ENCODE results near the gene NOA1. TPM values are rescaled to one million over a fixed set of nuclear protein-coding genes. Genes with fewer than 3 reads are reported as not detected.

NOA1 gene
- total RNA-seq, 2 experiments from 2014 or later, result 32.1 to 32.4 TPM

DNA sequence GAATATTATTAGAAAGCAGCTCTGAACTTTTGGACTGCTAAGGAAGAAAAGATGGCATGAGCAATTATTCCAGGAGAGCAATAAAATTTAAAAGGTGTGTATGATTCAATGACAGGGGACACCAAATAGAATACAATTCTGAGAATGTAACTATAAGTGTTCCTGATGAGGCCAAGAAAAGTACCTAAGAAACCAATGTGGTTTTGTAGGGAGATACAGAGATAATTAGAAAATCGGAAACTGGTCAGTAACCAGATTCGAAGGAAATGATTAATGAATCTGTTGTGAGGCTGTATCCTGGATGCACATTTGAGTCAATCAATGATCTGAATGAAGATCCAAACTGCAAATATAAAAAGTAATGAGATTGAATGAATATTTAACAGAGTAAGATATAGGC, 6.0 kb downstream of the NOA1 start:
- Mint-ChIP-seq H3K27ac (peak overlapping the region; percentile 73), H3K9me3 (peaks cover 19% of the 10 kb centered on the region), H3K27me3 (no peaks in the 10 kb centered on the region), H3K4me3 (no peak overlapping the region), H3K36me3 (ENCODE audit: low read depth) (peaks cover 69% of the 10 kb centered on the region), H3K4me1 (ENCODE audit: low read depth) (peaks cover 41% of the 10 kb centered on the region)
- DNase-seq (no peak), ATAC-seq (no peak)
- CTCF ChIA-PET, result no interaction called here
- intact Hi-C loops (cut with micrococcal nuclease), result no loop called here
- POLR2A ChIA-PET, result no interaction called here
- TF ChIP-seq CTCF (IDR thresholded peaks at IDR 0.05), result no peak

DNA sequence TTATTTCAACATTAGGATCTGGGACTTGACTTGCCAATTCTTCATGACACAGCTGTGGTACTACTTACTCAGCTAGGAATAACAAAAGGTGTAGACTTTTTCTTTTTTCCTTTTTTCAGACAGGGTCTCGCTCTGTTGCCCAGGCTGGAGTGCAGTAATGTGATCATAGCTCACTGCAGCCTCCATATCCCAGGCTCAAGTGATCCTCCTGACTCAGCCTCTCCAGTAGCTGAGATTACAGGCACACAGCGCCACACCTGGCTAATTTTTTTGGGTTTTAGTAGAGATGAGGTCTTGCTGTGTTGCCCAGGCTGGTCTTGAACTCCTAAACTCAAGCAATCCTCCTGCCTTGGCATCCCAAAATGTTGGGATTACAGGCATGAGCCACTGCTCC, 16.3 kb downstream of the NOA1 start:
- no peaks in the 10 kb centered on the region for H3K9me3 Mint-ChIP-seq
- no peaks in the 10 kb centered on the region for H3K4me1 Mint-ChIP-seq (ENCODE audit: low read depth)
- intact Hi-C loops (cut with micrococcal nuclease), result no loop called here
- DNase-seq (no peak), ATAC-seq (no peak)
- no peaks in the 10 kb centered on the region for H3K27me3 Mint-ChIP-seq
- CTCF ChIA-PET, result interaction anchor here (0.8 to 1.4 kb wide), 6 partner anchors 13 to 55 kb away, joined by 3 to 5 read pairs (median 4); partner anchors contain the start of gene NOA1
- peaks cover 29% of the 10 kb centered on the region for H3K36me3 Mint-ChIP-seq (ENCODE audit: low read depth)
- POLR2A ChIA-PET, result interaction anchor here (0.8 kb wide), 1 partner anchor 11 kb away, joined by 3 read pairs; no protein-coding TSS in a partner anchor
- no peak for TF ChIP-seq CTCF (IDR thresholded peaks at IDR 0.05)
- no peak overlapping the region for H3K4me3 Mint-ChIP-seq
- H3K27ac Mint-ChIP-seq, result peak overlapping the region; percentile 50

DNA sequence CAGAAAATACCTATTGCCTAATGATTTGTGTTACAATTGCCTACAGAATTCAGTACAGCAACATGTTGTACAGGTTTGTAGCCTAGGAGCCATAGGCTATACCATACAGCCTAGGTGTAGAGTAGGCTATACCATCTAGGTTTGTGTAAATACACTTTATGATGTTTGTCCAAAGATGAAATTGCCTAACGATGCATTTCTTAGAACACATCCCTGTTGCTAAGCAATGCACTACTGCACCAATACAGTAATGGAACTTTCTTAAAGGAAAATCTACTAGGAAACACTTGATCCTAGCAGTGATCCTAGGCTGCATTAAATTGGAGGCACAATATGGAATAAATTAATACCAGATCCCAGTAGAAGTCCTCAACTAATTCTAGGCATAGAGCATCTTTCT, 18.3 kb downstream of the NOA1 start:
- CTCF ChIA-PET, result no interaction called here
- no peak overlapping the region for H3K27ac Mint-ChIP-seq
- DNase-seq, result no peak
- H3K36me3 Mint-ChIP-seq (ENCODE audit: low read depth), result peaks cover 16% of the 10 kb centered on the region
- intact Hi-C loops (cut with micrococcal nuclease), result no loop called here
- ATAC-seq, result no peak
- H3K27me3 Mint-ChIP-seq, result no peaks in the 10 kb centered on the region
- H3K4me1 Mint-ChIP-seq (ENCODE audit: low read depth), result no peaks in the 10 kb centered on the region
- no peak overlapping the region for H3K4me3 Mint-ChIP-seq
- POLR2A ChIA-PET, result no interaction called here
- no peak for TF ChIP-seq CTCF (IDR thresholded peaks at IDR 0.05)
- no peaks in the 10 kb centered on the region for H3K9me3 Mint-ChIP-seq

DNA sequence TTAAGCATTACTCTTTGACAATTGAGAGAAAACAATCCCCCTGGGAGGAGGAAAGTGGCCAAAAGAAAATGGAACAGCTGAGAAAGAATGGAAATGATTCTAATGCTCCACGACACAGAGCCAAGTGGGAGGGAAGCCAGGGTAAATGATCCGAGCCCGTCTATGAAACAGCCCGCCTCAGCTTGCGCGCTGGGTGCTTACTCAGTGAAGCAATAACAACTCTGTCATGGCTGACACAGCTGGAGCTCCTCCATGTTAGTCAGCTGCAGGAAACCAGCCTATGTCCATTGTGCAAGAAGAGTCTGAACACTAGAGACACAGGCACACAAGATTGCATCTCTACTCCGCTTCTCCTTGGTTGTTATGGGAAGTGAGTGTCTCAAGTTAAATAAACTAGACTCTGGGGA, 19.3 kb downstream of the NOA1 start:
- no peak for ATAC-seq
- peaks cover 12% of the 10 kb centered on the region for H3K36me3 Mint-ChIP-seq (ENCODE audit: low read depth)
- no peaks in the 10 kb centered on the region for H3K9me3 Mint-ChIP-seq
- intact Hi-C loops (cut with micrococcal nuclease), result no loop called here
- H3K4me3 Mint-ChIP-seq, result no peak overlapping the region
- no peak for TF ChIP-seq CTCF (IDR thresholded peaks at IDR 0.05)
- ChIA-PET POLR2A (no interaction called here), CTCF (no interaction called here)
- no peaks in the 10 kb centered on the region for H3K4me1 Mint-ChIP-seq (ENCODE audit: low read depth)
- H3K27ac Mint-ChIP-seq, result no peak overlapping the region
- H3K27me3 Mint-ChIP-seq, result no peaks in the 10 kb centered on the region
- DNase-seq, result no peak

GRCh38 chr4:56953680-56954520, 23.5 kb downstream of the NOA1 start:
- no peak for TF ChIP-seq CTCF (IDR thresholded peaks at IDR 0.05)
- POLR2A ChIA-PET, result no interaction called here
- DNase-seq (no peak), ATAC-seq (no peak)
- no peaks in the 10 kb centered on the region for H3K27me3 Mint-ChIP-seq
- H3K4me1 Mint-ChIP-seq (ENCODE audit: low read depth), result no peaks in the 10 kb centered on the region
- H3K9me3 Mint-ChIP-seq, result no peaks in the 10 kb centered on the region
- no peaks in the 10 kb centered on the region for H3K36me3 Mint-ChIP-seq (ENCODE audit: low read depth)
- no peak overlapping the region for H3K27ac Mint-ChIP-seq
- H3K4me3 Mint-ChIP-seq, result no peak overlapping the region
- intact Hi-C loops (cut with micrococcal nuclease), result no loop called here
- CTCF ChIA-PET, result no interaction called here

Measured in activated CD8-positive, alpha-beta T cell treated with anti-CD3 and anti-CD28 coated beads for 36 hours (primary cell).